ENCODE data around the gene RAB1B. TPM values are rescaled to one million over a fixed set of nuclear protein-coding genes. Genes with fewer than 3 reads are reported as not detected.
"Not testable (repeated sequence)": the region's sequence is repeated elsewhere in the genome, so short reads cannot be mapped to it uniquely, and the experiment has no call there.

RAB1B gene
- total RNA-seq, 1 donor from 2014 or later: 64.3 TPM

- no peak for DNase-seq (ENCODE audit: low read depth in 2 of 2)
Measured at GRCh38 chr11:66239998-66240780, 28.2 kb upstream of the RAB1B start.

- DNase-seq (ENCODE audit: low read depth in 2 of 2): no peak
Measured at GRCh38 chr11:66240781-66241136, 27.7 kb upstream of the RAB1B start.

- DNase-seq (ENCODE audit: low read depth in 2 of 2): no peak
Measured at GRCh38 chr11:66242095-66242765, 26.2 kb upstream of the RAB1B start.

DNA sequence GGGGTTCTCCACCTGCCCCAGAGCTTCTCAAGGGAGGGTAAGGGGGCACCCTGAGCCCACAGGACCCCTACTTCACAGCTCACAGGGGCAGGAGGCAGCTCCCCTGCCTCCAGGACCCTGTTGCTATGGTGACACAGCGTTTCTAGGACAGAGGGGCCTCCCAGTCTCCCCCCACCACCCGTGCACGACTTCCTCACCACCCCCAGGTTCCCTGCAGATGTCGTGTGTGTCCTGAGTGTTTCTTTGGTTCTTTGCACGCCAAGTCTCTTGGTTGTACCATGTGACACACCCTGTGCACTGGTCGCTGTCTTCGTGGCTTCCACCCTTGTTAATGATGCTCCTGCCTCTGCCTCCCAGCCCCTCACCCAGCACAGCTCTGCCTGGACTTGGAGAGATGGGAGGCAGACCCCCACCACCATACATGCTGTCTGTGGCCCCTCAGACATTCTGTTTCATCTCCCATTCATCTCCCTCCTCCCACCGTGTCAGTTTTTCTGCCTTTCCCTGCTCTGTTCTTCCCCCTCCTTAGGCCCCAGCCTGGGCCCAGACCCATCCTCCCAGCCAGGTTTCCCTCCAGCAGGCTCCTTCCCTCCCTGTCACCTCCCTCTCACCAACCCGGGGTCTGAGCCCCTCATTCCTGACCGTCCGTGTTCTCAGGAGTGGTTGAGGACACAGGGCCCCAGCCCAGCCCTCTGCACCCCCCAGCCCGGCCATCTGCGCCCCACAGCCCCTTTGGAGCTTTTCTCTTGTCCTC is 24.5 kb upstream of the RAB1B start:
- DNase-seq (ENCODE audit: low read depth in 2 of 2): no peak

DNA sequence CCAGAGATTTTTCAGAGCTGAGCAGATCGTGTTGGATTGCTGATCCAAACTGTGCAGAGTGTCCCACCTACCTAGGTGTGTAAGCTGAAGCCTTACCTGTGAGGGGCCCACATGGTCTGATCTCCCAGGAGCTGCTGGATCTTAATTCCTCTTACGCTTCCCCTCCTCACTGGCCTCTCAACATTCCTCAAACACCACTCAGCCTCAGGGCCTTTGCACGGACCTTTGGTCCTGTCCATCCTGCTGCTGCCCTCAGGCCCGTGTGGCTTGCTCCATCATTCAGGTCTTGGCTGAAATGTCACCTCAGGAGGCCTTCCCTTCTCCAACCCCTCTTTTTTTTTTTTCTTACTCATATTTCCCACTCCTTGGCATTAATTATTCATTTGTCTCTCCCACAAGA is 21.1 kb upstream of the RAB1B start:
- DNase-seq (ENCODE audit: low read depth in 2 of 2): no peak

- no peak for DNase-seq (ENCODE audit: low read depth in 2 of 2)
Measured at GRCh38 chr11:66247801-66248200, 20.6 kb upstream of the RAB1B start.

GRCh38 chr11:66248903-66249302 is 19.5 kb upstream of the RAB1B start:
- no peak for DNase-seq (ENCODE audit: low read depth in 2 of 2)

DNA sequence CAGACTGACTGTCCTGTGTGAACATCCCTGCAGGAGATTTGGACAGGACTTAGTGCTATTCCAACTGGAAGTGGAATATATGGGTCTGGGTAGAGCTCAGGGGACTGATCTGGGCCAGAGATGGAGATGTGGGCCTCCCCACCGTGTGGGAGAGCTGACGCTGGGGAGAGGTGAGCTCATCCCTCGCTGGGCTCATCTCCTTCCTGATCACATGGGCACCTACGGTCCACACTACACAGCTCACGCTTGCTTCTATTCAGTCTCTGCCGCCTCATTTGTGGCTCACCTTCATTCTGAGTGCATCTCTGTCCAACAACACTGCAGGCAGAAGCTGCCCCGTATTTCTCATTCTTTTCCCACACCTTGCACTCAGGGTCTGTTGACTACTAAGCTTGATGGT is 16.6 kb upstream of the RAB1B start:
- DNase-seq (ENCODE audit: low read depth in 2 of 2): no peak

DNA sequence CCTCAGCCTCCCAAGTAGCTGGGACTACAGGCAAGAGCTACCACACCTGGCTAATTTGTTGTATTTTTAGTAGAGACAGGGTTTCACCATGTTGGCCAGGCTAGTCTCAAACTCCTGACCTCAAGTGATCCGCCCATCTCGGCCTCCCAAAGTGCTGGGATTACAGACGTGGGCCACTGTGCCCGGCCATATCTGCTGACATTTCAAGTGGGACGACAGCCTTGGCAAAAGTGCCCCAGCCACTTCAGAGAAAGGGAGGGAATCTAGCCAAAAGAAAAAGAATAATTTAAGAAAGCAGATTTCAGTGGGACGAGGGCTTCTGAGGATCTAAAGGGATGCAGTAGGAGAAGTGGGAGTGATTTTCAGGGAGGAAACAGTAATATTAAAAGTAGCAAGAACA is 15.4 kb upstream of the RAB1B start:
- DNase-seq (ENCODE audit: low read depth in 2 of 2): not testable (repeated sequence)

GRCh38 chr11:66258473-66258893 is 10.0 kb upstream of the RAB1B start:
- DNase-seq (ENCODE audit: low read depth in 2 of 2): no peak

- DNase-seq (ENCODE audit: low read depth in 2 of 2): no peak
Measured at GRCh38 chr11:66259225-66259624, 9.2 kb upstream of the RAB1B start.

- DNase-seq (ENCODE audit: low read depth in 2 of 2): no peak
Measured at GRCh38 chr11:66259956-66260355, 8.5 kb upstream of the RAB1B start.

- no peak for DNase-seq (ENCODE audit: low read depth in 2 of 2)
Measured at GRCh38 chr11:66261578-66261977, 6.9 kb upstream of the RAB1B start.

GRCh38 chr11:66262191-66262590 is 6.2 kb upstream of the RAB1B start:
- DNase-seq (ENCODE audit: low read depth in 2 of 2): no peak

GRCh38 chr11:66262696-66263095 is 5.7 kb upstream of the RAB1B start:
- DNase-seq (ENCODE audit: low read depth in 2 of 2): no peak

- no peak for DNase-seq (ENCODE audit: low read depth in 2 of 2)
Measured at GRCh38 chr11:66263231-66263630, 5.2 kb upstream of the RAB1B start.

- no peak for DNase-seq (ENCODE audit: low read depth in 2 of 2)
Measured at GRCh38 chr11:66263785-66264184, 4.7 kb upstream of the RAB1B start.

GRCh38 chr11:66264383-66264782 is 4.1 kb upstream of the RAB1B start:
- DNase-seq (ENCODE audit: low read depth in 2 of 2): no peak

DNA sequence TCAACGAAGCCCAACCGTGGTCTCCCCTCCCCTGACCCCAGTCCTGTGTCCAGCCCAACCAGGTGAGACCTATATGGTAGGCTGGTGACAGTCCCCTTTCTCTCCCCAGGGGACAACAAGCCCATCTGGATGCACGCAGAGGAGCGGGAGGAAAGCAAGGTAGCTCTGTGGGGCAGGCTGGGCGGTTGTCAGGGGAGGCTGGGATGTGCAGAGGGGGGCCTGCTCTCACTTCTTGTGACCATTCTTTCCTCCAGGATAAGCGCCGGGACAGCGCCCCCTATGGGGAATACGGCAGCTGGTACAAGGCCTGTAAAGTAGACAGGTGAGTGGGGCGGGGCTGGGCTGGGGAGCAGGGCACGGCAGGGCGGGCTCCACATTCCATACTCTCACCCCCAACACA is 3.5 kb upstream of the RAB1B start:
- peak in 1 of 2 donors; percentile 25 for DNase-seq (ENCODE audit: low read depth in 2 of 2)

- DNase-seq (ENCODE audit: low read depth in 2 of 2): no peak
Measured at GRCh38 chr11:66265531-66266377, 2.7 kb upstream of the RAB1B start.

- no peak for DNase-seq (ENCODE audit: low read depth in 2 of 2)
Measured at GRCh38 chr11:66266378-66267038, 1.9 kb upstream of the RAB1B start.
